ENCODE data around the gene IGHMBP2.

IGHMBP2 gene

DNA sequence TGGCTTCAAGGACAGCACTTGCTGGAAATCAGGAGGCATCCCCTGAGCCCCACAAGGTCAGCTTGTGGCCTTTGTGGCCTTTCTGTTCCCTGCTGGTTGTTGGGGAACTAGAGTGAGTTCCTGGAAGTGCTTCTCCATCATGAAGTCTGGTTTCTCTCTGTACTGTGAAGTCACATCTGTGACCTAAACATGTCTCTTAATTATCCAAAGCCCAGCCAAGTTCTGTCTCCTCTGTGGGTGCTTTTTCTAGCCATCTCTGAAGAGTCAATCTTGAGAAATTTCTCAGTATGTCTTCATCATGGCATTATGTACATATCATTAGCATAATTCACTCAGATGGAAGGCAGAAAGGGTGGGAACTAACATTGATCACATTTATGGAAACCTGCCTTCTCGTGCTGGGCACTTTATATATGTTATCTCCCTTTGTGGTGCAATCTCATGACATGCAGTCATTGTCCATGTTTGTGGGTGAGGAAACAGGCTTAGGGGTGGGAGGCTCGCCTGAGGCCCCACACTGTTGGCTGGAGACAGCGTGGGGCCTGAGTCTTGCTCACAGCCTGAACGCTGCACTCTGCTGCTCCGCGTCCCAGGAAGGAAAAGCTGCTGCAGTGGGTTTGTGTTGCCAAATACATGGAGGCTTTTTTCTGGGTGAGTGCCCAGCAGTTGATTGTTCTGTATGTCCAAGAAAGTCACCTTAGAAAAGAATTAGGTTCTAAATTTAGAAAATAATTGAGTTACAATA lies 24.6 kb downstream of the IGHMBP2 start:
- H3K14ac ChIP-seq (ENCODE audit: low read length) = no peak overlapping the region
- H2BK5ac ChIP-seq (ENCODE audit: low read length) = no peak overlapping the region
- H3K4me1 ChIP-seq (ENCODE audit: control insufficient read depth in 2 of 2, insufficient read depth in 1 of 2, low read depth in 1 of 2, low read length in 2 of 2) = no peaks in the 10 kb centered on the region
- H3K36me3 ChIP-seq (replicated peaks in 1 of 2; ENCODE audit: control insufficient read depth in 2 of 2, insufficient read depth in 2 of 2, low read length in 2 of 2) = peaks cover 18 to 85% of the 10 kb centered on the region in 2 donors
- no peaks in the 10 kb centered on the region for H3K27me3 ChIP-seq (ENCODE audit: control insufficient read depth in 3 of 3, insufficient read depth in 3 of 3, low read depth in 1 of 3, low read length in 3 of 3)
- WGBS, 2 donors (ENCODE audit: extremely low coverage in 2 of 2, insufficient read length in 2 of 2, insufficient replicate concordance in 1 of 2) = no CpG with 5 or more reads among the region's 6 CpGs
- no peaks in the 10 kb centered on the region for H3K79me1 ChIP-seq (ENCODE audit: low read depth, low read length)
- peak overlapping the region in 1 of 2 donors; percentile 45 for H3K4me3 ChIP-seq (ENCODE audit: low read length in 2 of 2)
- no peak overlapping the region for H3K27ac ChIP-seq (replicated peaks; ENCODE audit: low read length)
- no peak overlapping the region for H3K4ac ChIP-seq (ENCODE audit: low read length)
- H2BK12ac ChIP-seq (ENCODE audit: low read length) = no peak overlapping the region
- H3K23ac ChIP-seq (ENCODE audit: low read depth, low read length, poor library complexity) = no peak overlapping the region
- no peak overlapping the region for H4K91ac ChIP-seq (ENCODE audit: low read depth, low read length, poor library complexity)
- no peak overlapping the region for H3K9ac ChIP-seq (ENCODE audit: low read depth, low read length, poor library complexity)
- no peak for DNase-seq (ENCODE audit: low spot score)
- H2AK5ac ChIP-seq (ENCODE audit: low read depth, low read length) = no peak overlapping the region
- no peak overlapping the region for H4K8ac ChIP-seq (ENCODE audit: low read depth, low read length)
- H2BK120ac ChIP-seq (ENCODE audit: low read depth, low read length) = no peak overlapping the region
- H3K4me2 ChIP-seq (ENCODE audit: insufficient read depth, low read length, poor library complexity, severe bottlenecking) = no peak overlapping the region
- no peak overlapping the region for H2BK15ac ChIP-seq (ENCODE audit: low read length)
- no peak overlapping the region for H3K18ac ChIP-seq (ENCODE audit: low read length)
- H3K9me3 ChIP-seq (replicated peaks in 1 of 2; ENCODE audit: control insufficient read depth in 2 of 2, insufficient read depth in 1 of 2, low read depth in 1 of 2, low read length in 2 of 2) = peaks cover 10 to 27% of the 10 kb centered on the region in 2 donors
- H2AFZ ChIP-seq (ENCODE audit: low read length) = no peak overlapping the region

DNA sequence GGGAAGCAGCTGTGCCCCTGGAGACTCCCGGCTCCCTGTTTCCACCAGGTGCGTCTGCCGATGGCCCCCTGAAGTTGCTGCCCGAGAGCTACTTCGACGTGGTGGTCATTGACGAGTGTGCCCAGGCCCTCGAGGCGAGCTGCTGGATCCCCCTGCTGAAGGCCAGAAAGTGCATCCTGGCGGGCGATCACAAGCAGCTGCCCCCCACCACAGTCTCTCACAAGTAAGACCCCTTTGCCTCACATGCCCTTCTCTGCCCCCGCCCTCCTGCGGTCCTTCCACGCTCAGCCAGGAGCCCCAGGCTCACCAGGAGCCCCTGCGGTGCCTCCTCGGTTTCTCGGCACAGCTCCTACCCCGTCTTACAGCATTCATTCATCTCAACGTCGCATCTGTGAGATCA lies 25.4 kb downstream of the IGHMBP2 start:
- H3K18ac ChIP-seq (ENCODE audit: low read length) = no peak overlapping the region
- H2BK12ac ChIP-seq (ENCODE audit: low read length) = no peak overlapping the region
- DNase-seq (ENCODE audit: low spot score) = no peak
- no peak overlapping the region for H2BK5ac ChIP-seq (ENCODE audit: low read length)
- no peak overlapping the region for H3K4me2 ChIP-seq (ENCODE audit: insufficient read depth, low read length, poor library complexity, severe bottlenecking)
- no peak overlapping the region for H3K14ac ChIP-seq (ENCODE audit: low read length)
- no peak overlapping the region for H2AK5ac ChIP-seq (ENCODE audit: low read depth, low read length)
- H2AFZ ChIP-seq (ENCODE audit: low read length) = no peak overlapping the region
- H3K9ac ChIP-seq (ENCODE audit: low read depth, low read length, poor library complexity) = no peak overlapping the region
- no peak overlapping the region for H4K91ac ChIP-seq (ENCODE audit: low read depth, low read length, poor library complexity)
- H3K27me3 ChIP-seq (ENCODE audit: control insufficient read depth in 3 of 3, insufficient read depth in 3 of 3, low read depth in 1 of 3, low read length in 3 of 3) = no peaks in the 10 kb centered on the region
- H4K8ac ChIP-seq (ENCODE audit: low read depth, low read length) = no peak overlapping the region
- H3K27ac ChIP-seq (replicated peaks; ENCODE audit: low read length) = no peak overlapping the region
- no peak overlapping the region for H3K23ac ChIP-seq (ENCODE audit: low read depth, low read length, poor library complexity)
- H3K36me3 ChIP-seq (replicated peaks in 1 of 2; ENCODE audit: control insufficient read depth in 2 of 2, insufficient read depth in 2 of 2, low read length in 2 of 2) = peaks cover 16 to 85% of the 10 kb centered on the region in 2 donors
- H3K9me3 ChIP-seq (replicated peaks in 1 of 2; ENCODE audit: control insufficient read depth in 2 of 2, insufficient read depth in 1 of 2, low read depth in 1 of 2, low read length in 2 of 2) = peaks cover 9 to 26% of the 10 kb centered on the region in 2 donors
- H3K79me1 ChIP-seq (ENCODE audit: low read depth, low read length) = no peaks in the 10 kb centered on the region
- no peak overlapping the region for H3K4ac ChIP-seq (ENCODE audit: low read length)
- no peak overlapping the region for H3K4me3 ChIP-seq (ENCODE audit: low read length in 2 of 2)
- no peak overlapping the region for H2BK15ac ChIP-seq (ENCODE audit: low read length)
- WGBS, 2 donors (ENCODE audit: extremely low coverage in 2 of 2, insufficient read length in 2 of 2, insufficient replicate concordance in 1 of 2) = no CpG with 5 or more reads among the region's 20 CpGs
- H2BK120ac ChIP-seq (ENCODE audit: low read depth, low read length) = no peak overlapping the region
- no peaks in the 10 kb centered on the region for H3K4me1 ChIP-seq (ENCODE audit: control insufficient read depth in 2 of 2, insufficient read depth in 1 of 2, low read depth in 1 of 2, low read length in 2 of 2)

DNA sequence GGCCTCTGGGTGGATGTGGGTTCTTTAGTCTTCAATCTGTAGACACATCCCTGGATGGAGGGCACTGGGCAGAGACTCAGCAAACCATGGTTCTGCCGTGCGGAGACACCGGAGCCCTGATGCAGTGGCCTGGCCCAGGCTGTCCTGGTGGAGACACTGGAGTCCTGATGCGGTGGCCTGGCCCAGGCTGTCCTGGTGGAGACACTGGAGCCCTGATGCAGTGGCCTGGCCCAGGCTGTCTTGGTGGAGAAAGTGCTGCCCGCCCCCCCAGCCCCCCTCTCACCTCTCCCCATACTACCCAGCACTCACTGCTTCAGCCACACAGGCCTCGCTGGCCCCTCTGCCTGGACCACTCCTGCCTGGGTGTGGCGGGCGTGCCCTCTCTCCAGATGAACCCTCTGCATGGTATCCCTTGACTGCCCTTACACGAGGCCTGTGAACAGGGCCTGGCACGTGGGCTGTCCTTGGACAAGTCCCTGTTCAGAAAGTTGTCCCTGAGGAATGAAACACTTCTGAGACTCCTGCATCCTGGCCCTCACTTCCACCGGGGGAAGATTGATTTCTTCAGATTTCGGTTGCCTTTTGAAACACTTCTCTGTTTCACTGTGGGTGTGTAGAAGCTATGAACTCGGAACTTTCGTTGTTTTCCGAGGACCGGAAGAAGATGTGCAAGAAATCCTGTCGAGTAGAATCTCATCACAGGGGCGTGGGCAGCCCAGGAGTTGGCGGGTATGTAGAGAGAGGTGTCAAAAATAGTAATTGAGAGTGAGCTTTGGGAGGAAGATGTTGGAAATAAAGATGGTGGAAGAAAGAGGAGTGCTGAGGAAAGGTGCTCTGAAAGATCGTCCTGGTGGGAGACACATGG lies 26.2 kb downstream of the IGHMBP2 start:
- Histone ChIP-seq H3K23ac (ENCODE audit: low read depth, low read length, poor library complexity) (no peak overlapping the region), H4K8ac (ENCODE audit: low read depth, low read length) (no peak overlapping the region), H3K4me2 (ENCODE audit: insufficient read depth, low read length, poor library complexity, severe bottlenecking) (no peak overlapping the region), H3K4ac (ENCODE audit: low read length) (no peak overlapping the region), H2AFZ (ENCODE audit: low read length) (no peak overlapping the region), H2BK15ac (ENCODE audit: low read length) (no peak overlapping the region), H3K14ac (ENCODE audit: low read length) (no peak overlapping the region), H2BK12ac (ENCODE audit: low read length) (no peak overlapping the region), H3K18ac (ENCODE audit: low read length) (no peak overlapping the region), H3K36me3 (replicated peaks in 1 of 2; ENCODE audit: control insufficient read depth in 2 of 2, insufficient read depth in 2 of 2, low read length in 2 of 2) (peaks cover 15 to 86% of the 10 kb centered on the region in 2 donors), H3K9me3 (replicated peaks in 1 of 2; ENCODE audit: control insufficient read depth in 2 of 2, insufficient read depth in 1 of 2, low read depth in 1 of 2, low read length in 2 of 2) (peaks cover 4 to 18% of the 10 kb centered on the region in 2 donors), H3K4me1 (ENCODE audit: control insufficient read depth in 2 of 2, insufficient read depth in 1 of 2, low read depth in 1 of 2, low read length in 2 of 2) (no peaks in the 10 kb centered on the region), H3K79me1 (ENCODE audit: low read depth, low read length) (no peaks in the 10 kb centered on the region), H3K27ac (replicated peaks; ENCODE audit: low read length) (no peak overlapping the region), H2BK5ac (ENCODE audit: low read length) (no peak overlapping the region), H4K91ac (ENCODE audit: low read depth, low read length, poor library complexity) (no peak overlapping the region), H3K9ac (ENCODE audit: low read depth, low read length, poor library complexity) (no peak overlapping the region), H3K27me3 (ENCODE audit: control insufficient read depth in 3 of 3, insufficient read depth in 3 of 3, low read depth in 1 of 3, low read length in 3 of 3) (no peaks in the 10 kb centered on the region), H3K4me3 (ENCODE audit: low read length in 2 of 2) (no peak overlapping the region), H2BK120ac (ENCODE audit: low read depth, low read length) (no peak overlapping the region), H2AK5ac (ENCODE audit: low read depth, low read length) (no peak overlapping the region)
- WGBS, 2 donors (ENCODE audit: extremely low coverage in 2 of 2, insufficient read length in 2 of 2, insufficient replicate concordance in 1 of 2) = no CpG with 5 or more reads among the region's 20 CpGs
- DNase-seq (ENCODE audit: low spot score) = no peak

Data from neuronal stem cell (in vitro differentiated cells).